HepG2 (cell line): ENCODE results near the gene MYO1B. TPM values are rescaled to one million over a fixed set of nuclear protein-coding genes. Genes with fewer than 3 reads are reported as not detected.

Experiments
- ATAC-seq: fragments of 200-7000 bp; cut with Tn5 transposase; 3 replicates; pipeline ENCODE4 v1.9.1; 2020; ENCODE audit warnings: mild to moderate bottlenecking, moderate library complexity
- BruUV-seq: library from RNA; stranded (reverse); fragments of 400-500 nt; replicated peaks from 2 replicates; lab custom pipeline; 2021; lab: Mats Ljungman, UMichigan
- CTCF ChIA-PET: fragments of 300-600 bp; formaldehyde crosslinking; extraction: SDS; loops from one replicate; lab custom pipeline; 2021; ENCODE audit warnings: low total read pairs, inconsistent platforms, low intra/inter-chr PET ratio; lab: Yijun Ruan, JAX
- POLR2A ChIA-PET: fragments of 350-600 bp; sonication (Branson Sonifier 250); formaldehyde crosslinking; loops from one replicate; lab custom pipeline; 2020; ENCODE audit warnings: antibody characterized with exemption, inconsistent platforms; lab: Yijun Ruan, JAX
- DNase-seq: peaks from one replicate; pipeline ENCODE4 v3.0.0-alpha.2; 2015; ENCODE audit warnings: low spot score
- FAIRE-seq: peaks from 3 replicates; lab custom pipeline; 2011; peaks lifted over from hg19 to GRCh38; lab: Jason Lieb, UNC
- H2AFZ ChIP-seq: one replicate; pipeline ENCODE4 v1.6.1; 2011; ENCODE audit warnings: low read length, inconsistent platforms
- H3K27ac ChIP-seq: fragments of 300-600 bp; 3 replicates; pipeline ENCODE4 v1.8.0; 2011; ENCODE audit warnings: mixed run types, mild to moderate bottlenecking, mixed read lengths, low read length, inconsistent platforms; ENCODE audit not compliant: insufficient read depth; ENCODE audit errors: extremely low read length
- H3K27me3 ChIP-seq, 2 experiments: fragments of 200-600 bp in 1 of 2; 2 replicates in 1 of 2; 3 replicates in 1 of 2; pipeline versions ENCODE4 v1.6.0 to v1.8.0; 2011; ENCODE audit warnings: low read length in 2 of 2, mild to moderate bottlenecking in 2 of 2, moderate library complexity in 2 of 2, inconsistent platforms in 1 of 2; ENCODE audit not compliant: insufficient read depth in 2 of 2, control insufficient read depth in 1 of 2
- H3K36me3 ChIP-seq, 2 experiments: fragments of 200-600 bp in 1 of 2; replicated peaks in 1 of 2; 2 replicates in 1 of 2; 3 replicates in 1 of 2; pipeline versions ENCODE4 v1.5.1 to v1.8.0; 2011; ENCODE audit warnings: low read length in 2 of 2, inconsistent platforms in 1 of 2; ENCODE audit not compliant: insufficient read depth in 2 of 2, control insufficient read depth in 1 of 2
- H3K4me1 ChIP-seq: 2 replicates; pipeline ENCODE4 v1.5.1; 2012; ENCODE audit warnings: low read length, inconsistent platforms; ENCODE audit not compliant: insufficient read depth
- H3K4me2 ChIP-seq: 2 replicates; pipeline ENCODE4 v1.6.0; 2011; ENCODE audit warnings: low read depth, low read length, inconsistent platforms
- H3K4me3 ChIP-seq, 3 experiments: fragments of 200-600 bp in 1 of 3; sonication (generic), shearing (Covaris generic) in 1 of 3; replicated peaks in 1 of 3; 2 replicates each; pipeline ENCODE4 v1.5.1; 2011 to 2016; ENCODE audit warnings: low read length in 3 of 3, inconsistent platforms in 2 of 3, low read depth in 2 of 3, mild to moderate bottlenecking in 2 of 3, control low read depth in 1 of 3, mixed read lengths in 1 of 3; ENCODE audit not compliant: insufficient read depth in 1 of 3
- H3K79me2 ChIP-seq: one replicate; pipeline ENCODE4 v1.6.1; 2011; ENCODE audit warnings: low read length, inconsistent platforms; ENCODE audit not compliant: insufficient read depth
- H3K9ac ChIP-seq: 2 replicates; pipeline ENCODE4 v1.6.0; 2011; ENCODE audit warnings: mild to moderate bottlenecking, low read depth, low read length, inconsistent platforms; ENCODE audit not compliant: insufficient read depth
- H3K9me3 ChIP-seq: 2 replicates; pipeline ENCODE4 v1.5.1; 2012; ENCODE audit warnings: mild to moderate bottlenecking, low read length
- H4K20me1 ChIP-seq: 2 replicates; pipeline ENCODE4 v1.6.0; 2011; ENCODE audit warnings: inconsistent platforms, mild to moderate bottlenecking, low read length, moderate library complexity; ENCODE audit not compliant: insufficient read depth
- IRX3 ChIP-seq: sonication (generic); formaldehyde crosslinking; IDR thresholded peaks from 2 replicates; pipeline ENCODE4 v1.8.1; 2023; ENCODE audit warnings: mild to moderate bottlenecking, low read depth, missing genetic modification reagents, borderline replicate concordance
- KAT8 ChIP-seq: IDR thresholded peaks from 2 replicates; pipeline ENCODE4 v1.6.1; 2016; ENCODE audit warnings: missing genetic modification reagents, missing compliant biosample characterization
- KDM3A ChIP-seq: IDR thresholded peaks from 2 replicates; pipeline ENCODE4 v1.6.1; 2018; ENCODE audit warnings: low read depth, missing compliant biosample characterization
- MIER2 ChIP-seq: IDR thresholded peaks from 2 replicates; pipeline ENCODE4 v1.6.1; 2016; ENCODE audit warnings: missing biosample characterization, missing genetic modification reagents
- MZF1 ChIP-seq: sonication (generic); formaldehyde crosslinking; IDR thresholded peaks from 2 replicates; pipeline ENCODE4 v1.8.1; 2023; ENCODE audit warnings: mild to moderate bottlenecking, missing genetic modification reagents, borderline replicate concordance
- STAG1 ChIP-seq: sonication (generic); formaldehyde crosslinking; IDR thresholded peaks from 2 replicates; pipeline ENCODE4 v1.4.0; 2020; ENCODE audit warnings: missing genetic modification reagents
- TBL1XR1 ChIP-seq: fragments of 150-350 bp; IDR thresholded peaks from 2 replicates; pipeline ENCODE4 v1.6.1; 2014; ENCODE audit warnings: borderline replicate concordance, low read length; ENCODE audit not compliant: partially characterized antibody
- TMF1 ChIP-seq: sonication (generic); formaldehyde crosslinking; IDR thresholded peaks from 2 replicates; pipeline ENCODE4 v1.8.1; 2022; ENCODE audit warnings: low read depth, missing genetic modification reagents
- ZBTB43 ChIP-seq: sonication (generic); formaldehyde crosslinking; conservative IDR thresholded peaks from 2 replicates; pipeline ENCODE4 v1.4.0; 2020; ENCODE audit warnings: missing genetic modification reagents
- ZEB1 ChIP-seq: IDR thresholded peaks from 2 replicates; pipeline ENCODE4 v1.6.1; 2012; ENCODE audit warnings: mild to moderate bottlenecking, low read depth, inconsistent platforms; ENCODE audit not compliant: insufficient replicate concordance
- ZNF230 ChIP-seq: sonication (generic); formaldehyde crosslinking; IDR thresholded peaks from 2 replicates; pipeline ENCODE4 v1.4.0; 2020; ENCODE audit warnings: mild to moderate bottlenecking, missing genetic modification reagents
- ZNF317 ChIP-seq: sonication (generic); formaldehyde crosslinking; IDR thresholded peaks from 2 replicates; pipeline ENCODE4 v1.5.0; 2020; ENCODE audit warnings: mild to moderate bottlenecking, missing genetic modification reagents
- ZNF343 ChIP-seq: sonication (generic); formaldehyde crosslinking; IDR thresholded peaks from 2 replicates; pipeline ENCODE4 v1.4.0; 2020; ENCODE audit warnings: mild to moderate bottlenecking, missing genetic modification reagents
- ZNF468 ChIP-seq: sonication (generic); formaldehyde crosslinking; IDR thresholded peaks from 2 replicates; pipeline ENCODE4 v1.8.0; 2022; ENCODE audit warnings: mild to moderate bottlenecking, moderate library complexity, missing genetic modification reagents
- ZNF672 ChIP-seq: sonication (generic); formaldehyde crosslinking; IDR thresholded peaks from 2 replicates; pipeline ENCODE4 v1.8.1; 2022; ENCODE audit warnings: missing genetic modification reagents
- ZNF772 ChIP-seq: sonication (generic); formaldehyde crosslinking; IDR thresholded peaks from 2 replicates; pipeline ENCODE4 v1.5.0; 2020; ENCODE audit warnings: mild to moderate bottlenecking, missing genetic modification reagents
- ZNF788 ChIP-seq: sonication (generic); formaldehyde crosslinking; IDR thresholded peaks from 2 replicates; pipeline ENCODE4 v1.5.0; 2020; ENCODE audit warnings: mild to moderate bottlenecking, missing genetic modification reagents, borderline replicate concordance
- WGBS: methylation state at CpG from one replicate; pipeline ENCODE4 v1.1.6; 2017; ENCODE audit warnings: low lambda C conversion rate; 5-methylcytosine and 5-hydroxymethylcytosine counted together
- in situ Hi-C: cut with HindIII; loops from 2 replicates; pipeline ENCODE4 v1.10.0; 2017; ENCODE audit warnings: low pct_unique_long_range_greater_than_20kb; ENCODE audit not compliant: extremely low pct_ligation_motif_present
- intact Hi-C: fragments of 100-400 bp; cut with micrococcal nuclease; formaldehyde crosslinking; loops from one replicate; pipeline ENCODE4 v1.10.0; 2022; ENCODE audit not compliant: unreplicated experiment
- polyA plus RNA-seq, 8 experiments: library from polyadenylated mRNA; depleted of rRNA in 3 of 8; stranded (reverse) in 7 of 8; unstranded in 1 of 8; fragments of >200 nt; fragmentation: Illumina TruSeq in 4 of 8; extraction: Trizol in 4 of 8; gene quantifications; 2 replicates each; pipeline versions ENCODE4 v1.2.1 to v1.2.3, GENCODE V29; 2011 to 2016; ENCODE audit warnings: low read depth in 4 of 8, missing spikeins in 1 of 8, mixed read lengths in 1 of 8; ENCODE audit not compliant: insufficient read depth in 1 of 8
- total RNA-seq, 5 experiments: library from RNA; depleted of rRNA; stranded (reverse); fragments of >200 nt; fragmentation: Illumina TruSeq; extraction: Trizol; gene quantifications; 2 replicates each; pipeline ENCODE4 v1.2.3, GENCODE V29; 2016; ENCODE audit warnings: low read depth in 1 of 5
- TF ChIP-seq, protein P1 (sequence below): sonication (generic); formaldehyde crosslinking; IDR thresholded peaks from 2 replicates; pipeline ENCODE4 v1.4.0; 2020; ENCODE audit warnings: missing genetic modification reagents
- TF ChIP-seq, protein P2 (sequence below): sonication (generic); formaldehyde crosslinking; IDR thresholded peaks from 2 replicates; pipeline ENCODE4 v1.4.0; 2020; ENCODE audit warnings: missing genetic modification reagents

MYO1B gene
- total and polyA plus RNA-seq, 2 of the 13 experiments (the other 11 are each of a cell fraction or from before 2014, with no cell fraction given): 36.9 to 89.8 TPM

DNA sequence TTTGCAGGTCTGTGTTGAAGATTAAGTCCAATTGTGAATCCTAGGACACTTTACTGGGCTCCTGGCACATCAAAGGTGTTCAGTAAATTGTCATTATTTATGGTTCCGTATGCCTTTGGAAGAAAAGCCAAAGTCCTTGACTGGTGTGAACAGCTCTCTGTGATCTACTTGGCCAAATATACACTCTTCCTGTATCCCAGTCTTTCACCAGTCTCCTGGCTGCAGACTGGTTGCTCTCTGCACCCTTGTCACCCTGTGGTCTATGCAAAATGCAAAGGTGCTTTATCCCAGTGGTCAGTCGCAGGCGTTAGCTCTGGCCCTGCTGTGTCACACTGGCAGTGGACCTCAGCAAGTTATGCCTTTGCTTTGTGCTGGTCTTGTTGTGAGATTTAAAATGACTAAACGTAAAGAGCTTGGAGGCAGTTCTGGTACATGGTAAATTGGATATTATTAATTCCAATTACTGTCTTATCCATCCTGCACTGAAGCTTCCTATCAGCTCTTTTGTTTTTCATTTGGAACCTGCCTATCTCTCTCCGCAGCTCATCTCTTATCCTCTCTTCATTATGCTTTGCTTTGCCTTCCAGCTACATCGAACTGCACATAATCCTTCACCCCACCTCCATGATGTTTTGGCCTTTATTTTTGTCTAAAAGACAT, 83.1 kb downstream of the MYO1B start:
- Histone ChIP-seq H3K27ac (peak overlapping the region; percentile 30), H3K4me3 (no peak overlapping the region), H2AFZ (no peak overlapping the region), H3K9me3 (no peaks in the 10 kb centered on the region), H4K20me1 (peaks cover 12% of the 10 kb centered on the region; the same call in 1 of the 2 replicates), H3K36me3 (peaks cover 8 to 31% of the 10 kb centered on the region in 2 experiments), H3K4me1 (peaks cover 23% of the 10 kb centered on the region), H3K27me3 (no peaks in the 10 kb centered on the region), H3K4me2 (0 out of 2 replicates have a peak overlapping the region, but pooled peaks have one; percentile 1), H3K79me2 (peaks cover 12% of the 10 kb centered on the region), H3K9ac (no peak overlapping the region)
- FAIRE-seq (no peak), ATAC-seq (peak; percentile 99), DNase-seq (peak; percentile 51)
- in situ Hi-C loops: no loop called here
- BruUV-seq: no TSS peak
- POLR2A ChIA-PET: interaction anchor here (1.2 kb wide), 1 partner anchor 10 kb away, joined by 3 read pairs; no protein-coding TSS in a partner anchor
- 61% methylated on average over 6 of the region's 6 CpGs for WGBS
- CTCF ChIA-PET: no interaction called here
- intact Hi-C loops: no loop called here
- TF ChIP-seq MIER2 (CRISPR knock-in tag) (no peak), ZBTB43 (CRISPR knock-in tag) (no peak), IRX3 (CRISPR knock-in tag) (no peak), KAT8 (no peak), TMF1 (CRISPR knock-in tag) (no peak), ZNF672 (CRISPR knock-in tag) (no peak), KDM3A (no peak), MZF1 (CRISPR knock-in tag) (no peak), ZNF230 (CRISPR knock-in tag) (no peak), ZNF317 (CRISPR knock-in tag) (no peak), ZNF788 (CRISPR knock-in tag) (no peak; the same call in 1 of the 2 replicates), ZNF772 (CRISPR knock-in tag) (no peak), TBL1XR1 (no peak), ZEB1 (no peak), ZNF468 (no peak), STAG1 (CRISPR knock-in tag) (no peak), ZNF343 (CRISPR knock-in tag) (no peak)
- TF ChIP-seq, protein P1, sequence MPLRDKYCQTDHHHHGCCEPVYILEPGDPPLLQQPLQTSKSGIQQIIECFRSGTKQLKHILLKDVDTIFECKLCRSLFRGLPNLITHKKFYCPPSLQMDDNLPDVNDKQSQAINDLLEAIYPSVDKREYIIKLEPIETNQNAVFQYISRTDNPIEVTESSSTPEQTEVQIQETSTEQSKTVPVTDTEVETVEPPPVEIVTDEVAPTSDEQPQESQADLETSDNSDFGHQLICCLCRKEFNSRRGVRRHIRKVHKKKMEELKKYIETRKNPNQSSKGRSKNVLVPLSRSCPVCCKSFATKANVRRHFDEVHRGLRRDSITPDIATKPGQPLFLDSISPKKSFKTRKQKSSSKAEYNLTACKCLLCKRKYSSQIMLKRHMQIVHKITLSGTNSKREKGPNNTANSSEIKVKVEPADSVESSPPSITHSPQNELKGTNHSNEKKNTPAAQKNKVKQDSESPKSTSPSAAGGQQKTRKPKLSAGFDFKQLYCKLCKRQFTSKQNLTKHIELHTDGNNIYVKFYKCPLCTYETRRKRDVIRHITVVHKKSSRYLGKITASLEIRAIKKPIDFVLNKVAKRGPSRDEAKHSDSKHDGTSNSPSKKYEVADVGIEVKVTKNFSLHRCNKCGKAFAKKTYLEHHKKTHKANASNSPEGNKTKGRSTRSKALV (CRISPR knock-in tag): no peak
- TF ChIP-seq, protein P2, sequence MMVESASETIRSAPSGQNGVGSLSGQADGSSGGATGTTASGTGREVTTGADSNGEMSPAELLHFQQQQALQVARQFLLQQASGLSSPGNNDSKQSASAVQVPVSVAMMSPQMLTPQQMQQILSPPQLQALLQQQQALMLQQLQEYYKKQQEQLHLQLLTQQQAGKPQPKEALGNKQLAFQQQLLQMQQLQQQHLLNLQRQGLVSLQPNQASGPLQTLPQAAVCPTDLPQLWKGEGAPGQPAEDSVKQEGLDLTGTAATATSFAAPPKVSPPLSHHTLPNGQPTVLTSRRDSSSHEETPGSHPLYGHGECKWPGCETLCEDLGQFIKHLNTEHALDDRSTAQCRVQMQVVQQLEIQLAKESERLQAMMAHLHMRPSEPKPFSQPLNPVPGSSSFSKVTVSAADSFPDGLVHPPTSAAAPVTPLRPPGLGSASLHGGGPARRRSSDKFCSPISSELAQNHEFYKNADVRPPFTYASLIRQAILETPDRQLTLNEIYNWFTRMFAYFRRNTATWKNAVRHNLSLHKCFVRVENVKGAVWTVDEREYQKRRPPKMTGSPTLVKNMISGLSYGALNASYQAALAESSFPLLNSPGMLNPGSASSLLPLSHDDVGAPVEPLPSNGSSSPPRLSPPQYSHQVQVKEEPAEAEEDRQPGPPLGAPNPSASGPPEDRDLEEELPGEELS (CRISPR knock-in tag): peak; percentile 60
